Adrenal gland (tissue), 5 donors: Measurements from ENCODE around the gene ADCK1.

ENCODE experiments used
- POLR2A ChIP-seq, 2 donors: fragments of 450-650 bp; IDR thresholded peaks; one replicate each; pipeline ENCODE4 v1.6.1; 2017; ENCODE audit warnings: antibody characterized with exemption in 2 of 2, mild to moderate bottlenecking in 2 of 2, moderate library complexity in 1 of 2
- TF ChIP-seq, protein P1 (sequence below), 6 experiments: fragments of 450-650 bp in 4 of 6; fragments of 200-600 bp in 2 of 6; sonication (generic) in 1 of 6; IDR thresholded peaks; 1 replicate in 5 of 6; 2 replicates in 1 of 6; pipeline versions ENCODE4 v1.5.1 to v1.8.0; 2016 to 2021; ENCODE audit warnings: antibody characterized with exemption in 6 of 6, mild to moderate bottlenecking in 2 of 6, moderate library complexity in 1 of 6
- donor health status: DM: no; HTN: no; CAD: no.

DNA sequence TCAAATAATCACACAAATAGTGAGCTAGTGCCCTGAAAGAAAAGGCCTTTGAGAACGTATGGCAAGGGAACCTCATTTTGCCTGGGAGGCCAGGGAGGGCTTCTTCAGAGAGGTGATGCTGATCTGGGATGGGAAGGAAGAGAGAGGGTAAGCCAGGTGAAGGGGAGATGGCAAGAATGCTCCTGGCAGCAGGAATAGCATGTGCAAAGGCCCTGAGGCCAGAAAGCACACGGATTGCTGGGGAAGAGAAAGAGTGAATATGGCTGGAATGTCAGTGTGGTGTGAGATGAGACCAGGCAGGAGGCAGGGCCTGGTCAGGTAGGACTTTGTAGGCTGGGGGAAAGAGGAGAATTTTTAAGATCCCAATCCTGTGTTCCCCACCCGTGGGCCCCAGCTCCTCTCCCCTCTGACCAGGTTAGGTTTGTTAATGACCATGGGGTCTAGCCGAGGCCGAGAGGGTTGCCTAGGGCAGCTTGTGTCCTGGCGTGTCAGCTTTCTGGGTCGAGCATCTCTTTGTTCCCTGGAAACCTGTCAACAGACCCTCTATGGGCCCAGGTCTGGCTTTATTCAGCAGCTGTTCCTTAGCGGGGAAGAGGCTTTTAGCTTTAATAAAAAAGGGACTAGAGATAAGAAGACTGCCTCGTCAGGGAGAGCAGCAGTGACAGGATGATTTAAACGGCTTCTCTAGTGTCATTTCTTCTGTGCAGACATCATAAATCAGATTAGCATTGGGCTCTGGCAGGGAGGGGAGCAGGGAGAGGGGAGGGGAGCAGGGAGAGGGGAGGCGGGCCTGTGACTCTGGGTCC lies 123.4 kb downstream of the ADCK1 start:
- TF ChIP-seq, protein P1, sequence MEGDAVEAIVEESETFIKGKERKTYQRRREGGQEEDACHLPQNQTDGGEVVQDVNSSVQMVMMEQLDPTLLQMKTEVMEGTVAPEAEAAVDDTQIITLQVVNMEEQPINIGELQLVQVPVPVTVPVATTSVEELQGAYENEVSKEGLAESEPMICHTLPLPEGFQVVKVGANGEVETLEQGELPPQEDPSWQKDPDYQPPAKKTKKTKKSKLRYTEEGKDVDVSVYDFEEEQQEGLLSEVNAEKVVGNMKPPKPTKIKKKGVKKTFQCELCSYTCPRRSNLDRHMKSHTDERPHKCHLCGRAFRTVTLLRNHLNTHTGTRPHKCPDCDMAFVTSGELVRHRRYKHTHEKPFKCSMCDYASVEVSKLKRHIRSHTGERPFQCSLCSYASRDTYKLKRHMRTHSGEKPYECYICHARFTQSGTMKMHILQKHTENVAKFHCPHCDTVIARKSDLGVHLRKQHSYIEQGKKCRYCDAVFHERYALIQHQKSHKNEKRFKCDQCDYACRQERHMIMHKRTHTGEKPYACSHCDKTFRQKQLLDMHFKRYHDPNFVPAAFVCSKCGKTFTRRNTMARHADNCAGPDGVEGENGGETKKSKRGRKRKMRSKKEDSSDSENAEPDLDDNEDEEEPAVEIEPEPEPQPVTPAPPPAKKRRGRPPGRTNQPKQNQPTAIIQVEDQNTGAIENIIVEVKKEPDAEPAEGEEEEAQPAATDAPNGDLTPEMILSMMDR (IDR thresholded peaks at IDR 0.05) = no peak
- no peak for TF ChIP-seq POLR2A (IDR thresholded peaks at IDR 0.05)
